Measurements from ENCODE around the gene AIFM3.
"Not testable (repeated sequence)": the region's sequence is repeated elsewhere in the genome, so short reads cannot be mapped to it uniquely, and the experiment has no call there.

Gene AIFM3

DNA sequence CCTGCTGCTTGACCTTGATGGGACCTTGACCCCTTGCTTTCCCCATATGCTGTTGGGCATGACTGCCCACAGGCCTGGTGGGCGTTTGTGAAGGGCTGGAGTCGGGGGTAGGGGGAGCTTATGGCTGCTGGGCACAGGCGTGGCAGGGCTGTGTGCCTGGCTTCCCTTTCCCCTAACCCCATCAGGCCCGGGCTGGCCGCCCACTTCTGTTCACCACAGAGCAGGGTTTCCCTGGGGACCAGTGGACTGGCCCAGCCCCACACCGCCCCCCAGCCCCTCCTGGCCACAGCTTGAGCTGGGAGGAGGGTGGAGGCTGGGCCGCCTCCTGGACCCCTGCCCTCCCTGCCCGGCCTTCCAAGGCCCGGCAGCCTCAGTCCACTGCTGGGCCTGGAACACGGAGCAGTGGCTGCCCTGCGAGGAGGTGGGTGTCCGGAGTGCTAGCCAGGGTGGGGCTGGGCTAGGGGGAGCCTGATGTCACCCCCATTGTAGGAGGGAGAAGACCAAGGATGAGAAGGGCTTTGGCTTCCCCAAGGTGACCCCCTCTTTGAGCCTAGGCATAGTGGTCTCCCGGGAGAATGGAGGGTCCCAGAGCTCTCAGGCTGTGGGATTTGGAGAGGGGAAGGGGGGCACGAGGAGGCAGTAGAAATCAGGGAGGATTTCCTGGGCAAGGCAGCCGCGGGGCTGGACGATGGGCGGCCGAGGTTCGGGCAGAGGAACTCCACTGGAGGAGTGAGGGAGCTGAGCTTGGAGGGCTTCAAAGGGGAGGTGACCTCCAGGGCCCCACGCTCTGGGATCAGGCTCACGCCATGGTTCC, at the start of gene AIFM3:
TSS of gene AIFM3 (plus strand) at position 373 of the 814 bp plus-strand sequence. CDS start 690 bp downstream, outside the sequence.
- in situ Hi-C loops (cut with MboI; ENCODE audit: low sequenced_read_pairs): no loop called here

DNA sequence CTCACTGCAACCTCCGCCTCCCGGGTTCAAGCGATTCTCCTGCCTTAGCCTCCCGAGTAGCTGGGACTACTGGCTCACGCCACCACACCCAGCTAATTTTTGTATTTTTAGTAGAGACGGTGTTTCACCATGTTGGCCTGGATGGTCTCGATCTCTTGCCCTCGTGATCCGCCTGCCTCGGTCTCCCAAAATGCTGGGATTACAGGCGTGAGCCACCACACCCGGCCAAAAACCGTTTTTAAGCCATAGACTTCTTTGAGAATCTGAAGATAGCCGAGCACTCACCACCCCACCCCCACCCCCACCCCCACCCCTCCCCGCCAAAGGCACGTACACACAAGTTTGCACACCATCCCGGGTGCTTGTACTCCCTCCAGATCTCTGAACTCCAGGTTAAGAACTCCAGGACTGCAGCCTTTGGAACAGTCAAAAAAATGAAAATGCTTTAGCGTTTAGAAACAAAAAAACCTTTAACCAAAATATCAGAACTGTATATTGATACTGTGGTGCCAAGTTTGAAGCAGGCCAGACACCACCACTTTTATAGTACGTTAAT, 48.3 kb upstream of the AIFM3 start:
- in situ Hi-C loops (cut with MboI; ENCODE audit: low sequenced_read_pairs): no loop called here

DNA sequence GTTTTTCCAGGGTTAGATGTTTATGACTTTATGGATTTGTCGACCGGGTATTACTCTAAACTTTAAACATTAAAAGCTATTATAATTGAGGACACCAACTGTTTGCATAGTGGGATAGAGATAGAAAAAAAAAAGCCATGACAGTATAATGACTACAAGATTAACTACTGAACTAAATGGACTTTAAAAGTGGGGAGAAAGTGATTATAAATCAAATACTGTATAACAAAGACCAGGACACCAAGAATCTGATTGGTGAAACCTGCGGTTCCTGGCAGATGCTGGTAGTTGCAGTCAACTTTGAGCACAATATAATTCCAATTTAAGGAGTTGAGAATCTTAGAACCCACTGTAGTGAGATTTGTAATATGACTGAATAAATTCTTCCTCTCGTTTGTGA, 47.3 kb upstream of the AIFM3 start:
- in situ Hi-C loops (cut with MboI; ENCODE audit: low sequenced_read_pairs): no loop called here

GRCh38 chr22:20920881-20921203, 46.2 kb upstream of the AIFM3 start:
- in situ Hi-C loops (cut with MboI; ENCODE audit: low sequenced_read_pairs): no loop called here

- in situ Hi-C loops (cut with MboI; ENCODE audit: low sequenced_read_pairs): no loop called here
Measured at GRCh38 chr22:20922141-20922751, 44.8 kb upstream of the AIFM3 start.

- in situ Hi-C loops (cut with MboI; ENCODE audit: low sequenced_read_pairs): no loop called here
Measured at GRCh38 chr22:20926243-20926642, 40.8 kb upstream of the AIFM3 start.

- in situ Hi-C loops (cut with MboI; ENCODE audit: low sequenced_read_pairs): no loop called here
Measured at GRCh38 chr22:20927940-20928572, 39.0 kb upstream of the AIFM3 start.

GRCh38 chr22:20928573-20928967, 38.5 kb upstream of the AIFM3 start:
- in situ Hi-C loops (cut with MboI; ENCODE audit: low sequenced_read_pairs): no loop called here

GRCh38 chr22:20930004-20930403, 37.1 kb upstream of the AIFM3 start:
- in situ Hi-C loops (cut with MboI; ENCODE audit: low sequenced_read_pairs): no loop called here

DNA sequence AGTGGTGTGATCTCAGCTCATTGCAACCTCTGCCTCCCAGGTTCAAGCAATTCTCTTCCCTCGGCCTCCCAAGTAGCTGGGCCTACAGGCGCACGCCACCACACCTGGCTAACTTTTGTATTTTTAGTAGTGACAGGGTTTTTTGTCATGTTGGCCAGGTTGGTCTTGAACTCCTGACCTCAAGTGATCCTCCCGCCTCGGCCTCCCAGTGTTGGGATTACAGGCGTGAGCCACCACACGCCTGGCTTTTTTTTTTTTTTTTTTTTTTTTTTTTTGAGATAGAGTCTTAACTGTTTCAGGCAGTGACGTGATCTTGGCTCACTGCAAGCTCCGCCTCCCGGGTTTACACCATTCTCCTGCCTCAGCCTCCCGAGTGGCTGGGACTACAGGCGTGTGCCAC, 36.6 kb upstream of the AIFM3 start:
- in situ Hi-C loops (cut with MboI; ENCODE audit: low sequenced_read_pairs): not testable (repeated sequence)

GRCh38 chr22:20931126-20931654, 35.9 kb upstream of the AIFM3 start:
- in situ Hi-C loops (cut with MboI; ENCODE audit: low sequenced_read_pairs): no loop called here

DNA sequence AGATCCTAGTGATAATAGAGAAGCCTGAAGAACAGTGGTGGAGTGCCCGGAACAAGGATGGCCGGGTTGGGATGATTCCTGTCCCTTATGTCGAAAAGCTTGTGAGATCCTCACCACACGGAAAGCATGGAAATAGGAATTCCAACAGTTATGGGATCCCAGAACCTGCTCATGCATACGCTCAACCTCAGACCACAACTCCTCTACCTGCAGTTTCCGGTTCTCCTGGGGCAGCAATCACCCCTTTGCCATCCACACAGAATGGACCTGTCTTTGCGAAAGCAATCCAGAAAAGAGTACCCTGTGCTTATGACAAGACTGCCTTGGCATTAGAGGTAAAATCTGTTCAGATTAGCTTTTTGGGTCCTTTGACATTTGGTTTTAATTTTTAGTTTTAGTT, 33.1 kb upstream of the AIFM3 start:
- in situ Hi-C loops (cut with MboI; ENCODE audit: low sequenced_read_pairs): no loop called here

GRCh38 chr22:20935049-20935448, 32.0 kb upstream of the AIFM3 start:
- in situ Hi-C loops (cut with MboI; ENCODE audit: low sequenced_read_pairs): not testable (repeated sequence)

DNA sequence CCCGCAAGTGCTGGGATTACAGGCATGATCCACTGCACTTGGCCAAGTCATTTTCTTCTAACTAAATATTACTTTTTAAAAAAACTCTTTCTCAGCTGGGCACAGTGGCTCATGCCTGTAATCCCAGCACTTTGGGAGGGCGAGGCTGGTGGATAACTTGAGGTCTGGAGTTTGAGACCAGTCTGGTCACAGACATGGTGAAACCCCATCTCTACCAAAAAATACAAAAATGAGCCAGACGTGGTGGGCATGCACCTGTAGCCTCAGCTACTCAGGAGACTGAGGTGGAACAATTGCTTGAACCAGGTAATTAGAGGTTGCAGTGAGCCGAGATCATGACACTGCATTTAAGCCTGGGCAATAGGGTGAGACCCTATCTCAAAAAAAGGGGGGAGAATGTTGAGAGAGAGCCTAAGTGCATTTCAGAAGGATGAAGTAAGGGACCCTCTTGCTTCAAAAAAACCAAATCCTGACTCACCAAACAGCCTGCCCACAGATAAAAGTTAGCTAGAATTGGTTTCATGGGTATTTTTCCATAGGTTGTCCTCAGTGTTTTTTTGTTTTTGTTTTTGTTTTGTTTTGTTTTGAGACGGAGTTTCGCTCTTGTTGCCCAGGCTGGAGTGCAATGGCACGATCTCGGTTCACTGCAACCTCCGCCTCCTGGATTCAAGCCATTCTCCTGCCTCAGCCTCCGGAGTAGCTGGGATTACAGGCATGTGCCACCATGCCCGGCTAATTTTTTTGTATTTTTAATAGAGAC, 31.1 kb upstream of the AIFM3 start:
- in situ Hi-C loops (cut with MboI; ENCODE audit: low sequenced_read_pairs): not testable (repeated sequence)

DNA sequence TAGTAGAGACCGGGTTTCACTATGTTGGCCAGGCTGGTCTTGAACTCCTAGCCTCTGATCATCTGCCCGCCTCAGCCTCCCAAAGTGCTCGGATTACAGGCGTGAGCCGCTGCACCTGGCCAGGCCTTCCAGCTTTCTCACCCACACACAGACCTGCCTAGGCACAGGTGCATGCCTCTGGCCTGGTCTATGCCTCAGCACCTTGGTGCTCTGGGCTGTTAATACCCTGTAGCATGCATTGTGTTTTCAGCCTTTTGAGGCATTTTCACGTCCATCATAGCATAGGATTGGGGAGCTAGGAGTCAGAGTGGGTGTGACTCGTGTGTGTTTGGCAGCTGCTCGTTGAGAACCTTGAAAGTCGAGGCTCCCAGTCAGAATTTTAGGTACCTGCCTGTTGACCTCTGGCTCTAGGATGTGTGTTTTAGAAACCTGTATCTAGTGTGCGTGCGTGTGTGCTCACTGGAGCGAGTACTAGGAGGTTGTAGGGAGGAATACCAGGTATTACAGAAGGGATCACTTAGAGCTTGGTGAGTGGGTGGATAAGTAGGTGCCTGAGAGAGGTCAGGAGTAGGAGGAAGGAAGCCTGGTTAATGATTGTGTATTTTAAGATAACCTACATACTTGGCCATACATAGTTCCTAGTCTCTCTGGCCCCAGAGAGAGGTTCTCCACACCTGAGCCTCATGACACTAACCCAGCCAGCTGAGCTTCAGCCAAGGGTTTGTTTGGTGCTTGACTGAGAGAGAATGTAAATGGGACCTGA, 29.8 kb upstream of the AIFM3 start:
- in situ Hi-C loops (cut with MboI; ENCODE audit: low sequenced_read_pairs): no loop called here

- in situ Hi-C loops (cut with MboI; ENCODE audit: low sequenced_read_pairs): no loop called here
Measured at GRCh38 chr22:20937794-20938671, 29.0 kb upstream of the AIFM3 start.

DNA sequence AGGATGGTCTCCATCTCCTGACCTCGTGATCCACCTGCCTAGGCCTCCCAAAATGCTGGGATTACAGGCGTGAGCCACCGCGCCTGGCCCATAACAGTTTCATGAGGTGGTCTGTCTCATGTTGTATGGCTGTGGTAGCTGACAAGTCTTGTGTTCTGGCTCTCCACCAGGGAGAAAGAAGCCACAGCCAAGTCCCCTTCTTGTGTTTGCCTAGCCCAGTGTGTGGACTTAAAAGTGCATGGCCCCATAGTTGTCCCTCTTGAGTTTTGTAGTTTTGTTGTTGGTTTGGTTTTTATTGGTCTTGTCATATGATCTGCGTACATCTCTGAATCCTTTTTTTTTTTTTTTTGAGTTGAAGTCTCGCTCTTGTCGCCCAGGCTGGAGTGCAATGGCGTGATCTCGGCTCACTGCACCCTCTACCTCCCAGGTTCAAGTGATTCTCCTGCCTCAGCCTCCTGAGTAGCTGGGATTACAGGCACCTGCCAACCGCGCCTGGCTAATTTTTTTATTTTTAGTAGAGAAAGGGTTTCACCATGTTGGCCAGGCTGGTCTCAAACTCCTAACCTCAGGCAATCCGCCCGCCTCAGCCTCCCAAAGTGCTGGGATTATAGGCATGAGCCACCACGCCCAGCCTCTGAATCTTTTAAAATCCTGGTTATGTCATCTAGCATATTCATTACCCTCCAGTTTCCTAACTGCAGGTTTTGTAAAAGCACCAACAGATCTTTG, 27.4 kb upstream of the AIFM3 start:
- in situ Hi-C loops (cut with MboI; ENCODE audit: low sequenced_read_pairs): not testable (repeated sequence)

DNA sequence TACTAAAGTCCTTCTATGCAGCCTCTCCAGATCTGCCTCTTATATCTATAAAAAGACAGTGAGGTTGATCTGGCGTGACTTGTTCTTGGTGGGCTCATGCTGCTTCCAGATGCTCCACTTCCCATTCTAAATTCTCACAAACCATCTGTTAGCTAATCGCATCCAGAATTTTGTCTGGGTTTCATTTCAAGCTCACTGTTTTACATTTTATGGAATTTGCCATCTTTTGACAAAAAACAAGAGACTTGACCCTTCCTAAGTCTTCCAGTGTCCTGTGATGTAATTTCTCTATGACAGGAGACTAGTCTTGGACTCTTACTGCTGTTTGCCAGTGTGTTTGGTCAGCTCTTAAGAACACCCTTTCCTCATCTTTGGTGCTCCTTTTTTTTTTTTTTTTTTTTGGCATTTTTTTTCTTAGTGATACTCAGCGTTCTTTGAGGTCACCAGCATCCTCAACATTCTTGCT, 26.8 kb upstream of the AIFM3 start:
- in situ Hi-C loops (cut with MboI; ENCODE audit: low sequenced_read_pairs): no loop called here
